ENCODE data around the gene ACTRT2.

The ACTRT2 gene

DNA sequence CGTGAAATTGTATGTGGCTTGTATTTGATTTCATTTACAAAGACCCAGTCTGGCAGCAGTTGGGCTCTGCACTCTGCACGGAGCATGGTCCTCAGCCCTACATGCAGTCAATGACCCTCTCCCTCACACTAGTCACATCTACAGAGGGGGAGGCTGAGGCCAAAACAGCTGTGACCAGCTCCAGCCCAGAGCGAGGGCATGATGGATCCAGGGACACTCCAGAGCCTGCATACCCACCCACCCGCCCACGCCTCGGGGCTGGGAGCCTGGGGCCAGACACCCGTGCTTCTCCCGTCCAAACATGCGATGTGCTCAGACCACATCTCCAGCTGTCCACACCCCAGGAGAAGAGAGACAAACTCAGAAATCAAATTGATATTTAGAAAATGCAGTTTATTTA is 33.8 kb downstream of the ACTRT2 start:
- H3K36me3 ChIP-seq, result no peaks in the 10 kb centered on the region
- TF ChIP-seq, protein P1, sequence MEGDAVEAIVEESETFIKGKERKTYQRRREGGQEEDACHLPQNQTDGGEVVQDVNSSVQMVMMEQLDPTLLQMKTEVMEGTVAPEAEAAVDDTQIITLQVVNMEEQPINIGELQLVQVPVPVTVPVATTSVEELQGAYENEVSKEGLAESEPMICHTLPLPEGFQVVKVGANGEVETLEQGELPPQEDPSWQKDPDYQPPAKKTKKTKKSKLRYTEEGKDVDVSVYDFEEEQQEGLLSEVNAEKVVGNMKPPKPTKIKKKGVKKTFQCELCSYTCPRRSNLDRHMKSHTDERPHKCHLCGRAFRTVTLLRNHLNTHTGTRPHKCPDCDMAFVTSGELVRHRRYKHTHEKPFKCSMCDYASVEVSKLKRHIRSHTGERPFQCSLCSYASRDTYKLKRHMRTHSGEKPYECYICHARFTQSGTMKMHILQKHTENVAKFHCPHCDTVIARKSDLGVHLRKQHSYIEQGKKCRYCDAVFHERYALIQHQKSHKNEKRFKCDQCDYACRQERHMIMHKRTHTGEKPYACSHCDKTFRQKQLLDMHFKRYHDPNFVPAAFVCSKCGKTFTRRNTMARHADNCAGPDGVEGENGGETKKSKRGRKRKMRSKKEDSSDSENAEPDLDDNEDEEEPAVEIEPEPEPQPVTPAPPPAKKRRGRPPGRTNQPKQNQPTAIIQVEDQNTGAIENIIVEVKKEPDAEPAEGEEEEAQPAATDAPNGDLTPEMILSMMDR (IDR thresholded peaks at IDR 0.05), result no peak
- no peaks in the 10 kb centered on the region for H3K9me3 ChIP-seq
- peaks cover 15% of the 10 kb centered on the region for H3K27me3 ChIP-seq
- H3K4me3 ChIP-seq (ENCODE audit: low read depth in 1 of 2, low read length in 1 of 2), result no peak overlapping the region
- H3K27ac ChIP-seq, result no peak overlapping the region
- H3K4me1 ChIP-seq (ENCODE audit: control insufficient read depth in 1 of 2, insufficient read depth in 1 of 2, low read depth in 1 of 2, low read length in 1 of 2), result no peaks in the 10 kb centered on the region

- Histone ChIP-seq H3K9me3 (no peaks in the 10 kb centered on the region), H3K36me3 (no peaks in the 10 kb centered on the region), H3K27me3 (peaks cover 15% of the 10 kb centered on the region), H3K4me1 (ENCODE audit: control insufficient read depth in 1 of 2, insufficient read depth in 1 of 2, low read depth in 1 of 2, low read length in 1 of 2) (no peaks in the 10 kb centered on the region), H3K4me3 (ENCODE audit: low read depth in 1 of 2, low read length in 1 of 2) (no peak overlapping the region), H3K27ac (no peak overlapping the region)
- TF ChIP-seq, protein P1 (IDR thresholded peaks at IDR 0.05), result no peak
Measured at GRCh38 chr1:3056641-3057040, 35.4 kb downstream of the ACTRT2 start.

DNA sequence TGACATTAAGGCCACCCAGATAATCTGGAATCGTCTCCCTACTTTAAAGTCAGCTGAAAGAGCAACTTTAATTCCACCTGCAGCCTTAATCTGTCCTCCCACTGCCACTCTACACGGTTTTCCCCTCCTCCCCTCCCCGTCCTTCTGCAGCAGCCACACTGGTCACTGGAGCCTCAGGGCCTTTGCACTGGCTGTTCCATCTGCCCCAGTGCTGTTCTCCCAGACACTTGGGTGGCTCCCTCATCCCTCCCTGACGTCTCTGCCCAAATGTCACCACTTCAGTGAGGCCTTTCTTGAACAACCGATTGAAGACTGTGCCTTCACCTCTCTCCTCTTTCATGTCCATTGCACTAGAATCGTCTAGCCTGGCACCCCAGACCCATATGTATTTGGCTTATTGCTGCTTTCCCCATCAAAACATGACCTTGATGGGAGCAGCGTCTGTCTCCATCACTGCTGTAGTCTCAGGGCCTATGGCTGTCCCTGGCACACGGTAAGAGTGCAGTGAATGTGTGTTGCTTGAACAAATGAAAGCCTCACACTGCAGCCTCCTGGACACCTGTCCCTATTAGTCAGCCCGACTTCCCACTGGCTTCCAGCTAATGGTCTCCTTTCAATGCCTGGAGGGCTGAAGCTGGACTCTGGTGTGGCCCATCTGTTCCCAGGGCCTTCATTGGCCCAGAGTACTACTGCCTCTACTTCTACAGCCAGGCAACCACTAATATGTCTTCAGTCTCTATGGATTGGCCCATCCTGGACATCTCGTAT is 37.2 kb downstream of the ACTRT2 start:
- Histone ChIP-seq H3K27ac (no peak overlapping the region), H3K9me3 (no peaks in the 10 kb centered on the region), H3K36me3 (no peaks in the 10 kb centered on the region), H3K4me1 (ENCODE audit: control insufficient read depth in 1 of 2, insufficient read depth in 1 of 2, low read depth in 1 of 2, low read length in 1 of 2) (no peaks in the 10 kb centered on the region), H3K4me3 (ENCODE audit: low read depth in 1 of 2, low read length in 1 of 2) (no peak overlapping the region), H3K27me3 (peaks cover 15% of the 10 kb centered on the region)
- TF ChIP-seq, protein P1 (IDR thresholded peaks at IDR 0.05), result no peak

- H3K27ac ChIP-seq, result no peak overlapping the region
- no peaks in the 10 kb centered on the region for H3K9me3 ChIP-seq
- no peaks in the 10 kb centered on the region for H3K36me3 ChIP-seq
- H3K4me1 ChIP-seq (ENCODE audit: control insufficient read depth in 1 of 2, insufficient read depth in 1 of 2, low read depth in 1 of 2, low read length in 1 of 2), result no peaks in the 10 kb centered on the region
- peaks cover 22% of the 10 kb centered on the region for H3K27me3 ChIP-seq
- H3K4me3 ChIP-seq (ENCODE audit: low read depth in 1 of 2, low read length in 1 of 2), result no peak overlapping the region
- TF ChIP-seq, protein P1 (IDR thresholded peaks at IDR 0.05), result no peak
Measured at GRCh38 chr1:3060127-3060526, 38.9 kb downstream of the ACTRT2 start.

- peaks cover 25% of the 10 kb centered on the region for H3K27me3 ChIP-seq
- no peak overlapping the region for H3K4me3 ChIP-seq (ENCODE audit: low read depth in 1 of 2, low read length in 1 of 2)
- H3K27ac ChIP-seq, result no peak overlapping the region
- H3K36me3 ChIP-seq, result no peaks in the 10 kb centered on the region
- no peaks in the 10 kb centered on the region for H3K9me3 ChIP-seq
- no peaks in the 10 kb centered on the region for H3K4me1 ChIP-seq (ENCODE audit: control insufficient read depth in 1 of 2, insufficient read depth in 1 of 2, low read depth in 1 of 2, low read length in 1 of 2)
- TF ChIP-seq, protein P1 (IDR thresholded peaks at IDR 0.05), result no peak
Measured at GRCh38 chr1:3060601-3061551, 39.6 kb downstream of the ACTRT2 start.

Measured in neutrophil (primary cell).